Kidney (tissue), 14 donors: Measurements from ENCODE around the gene TXNDC17. TPM values are rescaled to one million over a fixed set of nuclear protein-coding genes. Genes with fewer than 3 reads are reported as not detected.
A peak's percentile ranks its signal among the peaks of the same experiment; 100 is the strongest.

Experiments
- DNase-seq, 5 donors: peaks; one replicate each; pipeline ENCODE4 v3.0.0-alpha.2; 2013 to 2020
- FAIRE-seq: peaks from 2 replicates; lab custom pipeline; 2012; peaks lifted over from hg19 to GRCh38; lab: Jason Lieb, UNC
- H3K27ac ChIP-seq, 2 donors: one replicate each; pipeline ENCODE4 v1.7.0; 2013; ENCODE audit warnings: low read depth in 2 of 2, low read length in 2 of 2, inconsistent platforms in 1 of 2
- H3K27me3 ChIP-seq: one replicate; pipeline ENCODE4 v1.7.1; 2013; ENCODE audit warnings: low read length, inconsistent platforms; ENCODE audit not compliant: control insufficient read depth, insufficient read depth
- H3K36me3 ChIP-seq, 3 donors: one replicate each; pipeline versions ENCODE4 v1.7.0 to v1.7.1; 2013; ENCODE audit warnings: low read length in 3 of 3, control low read depth in 1 of 3, inconsistent platforms in 1 of 3; ENCODE audit not compliant: insufficient read depth in 3 of 3, control insufficient read depth in 2 of 3
- H3K4me1 ChIP-seq, 3 donors: one replicate each; pipeline versions ENCODE4 v1.7.0 to v1.7.1; 2013; ENCODE audit warnings: low read length in 3 of 3, inconsistent platforms in 1 of 3, low read depth in 1 of 3; ENCODE audit not compliant: control insufficient read depth in 2 of 3, insufficient read depth in 2 of 3
- H3K4me3 ChIP-seq, 3 donors: one replicate each; pipeline versions ENCODE4 v1.7.0 to v1.8.1; 2013; ENCODE audit warnings: low read length in 3 of 3, control low read depth in 1 of 3, inconsistent platforms in 1 of 3
- H3K9ac ChIP-seq, 3 donors: one replicate each; pipeline versions ENCODE4 v1.7.0 to v1.7.1; 2013; ENCODE audit warnings: low read length in 3 of 3, control low read depth in 1 of 3, inconsistent platforms in 1 of 3
- H3K9me3 ChIP-seq, 3 donors: one replicate each; pipeline versions ENCODE4 v1.7.0 to v1.7.1; 2013; ENCODE audit warnings: low read length in 3 of 3, control low read depth in 1 of 3, inconsistent platforms in 1 of 3; ENCODE audit not compliant: control insufficient read depth in 2 of 3, insufficient read depth in 1 of 3
- intact Hi-C: fragments of 100-400 bp; cut with DNase I; formaldehyde crosslinking; loops from one replicate; pipeline ENCODE4 v1.11.1; 2022
- polyA plus RNA-seq: library from polyadenylated mRNA; stranded (reverse); fragments of 350-450 nt; fragmentation: Illumina TruSeq; extraction: RNeasy Lipid Tissue Mini Kit (QIAGEN cat#74804); gene quantifications from one replicate; pipeline ENCODE4 v1.2.3, GENCODE V29; 2014; ENCODE audit warnings: low read depth, low replicate concordance; ENCODE audit not compliant: insufficient read depth
- total RNA-seq: library from RNA; stranded (reverse); fragmentation: NEBNext Ultra II Directional; extraction: Animal tissue kit (Norgen Biotek cat#: 25700); gene quantifications from one replicate; pipeline ENCODE4 v1.2.1, GENCODE V29; 2021
- TF ChIP-seq, protein P1 (sequence below): IDR thresholded peaks from 3 replicates; pipeline ENCODE4 v1.5.1; 2012; ENCODE audit warnings: mild to moderate bottlenecking, moderate library complexity, borderline replicate concordance; ENCODE audit not compliant: insufficient read depth; ENCODE audit errors: extremely low read depth
- donor health status: control.
- donor health status: control.
- donor health status: control.
- donor health status: control.
- donor health status: control.
- donor health status: DM: yes; HTN: yes; CAD: no.
- donor health status: Normal renal cell carcinoma (clear cell type).

The TXNDC17 gene
- total and polyA plus RNA-seq, 2 donors from 2014 or later: 56.7 to 394 TPM

DNA sequence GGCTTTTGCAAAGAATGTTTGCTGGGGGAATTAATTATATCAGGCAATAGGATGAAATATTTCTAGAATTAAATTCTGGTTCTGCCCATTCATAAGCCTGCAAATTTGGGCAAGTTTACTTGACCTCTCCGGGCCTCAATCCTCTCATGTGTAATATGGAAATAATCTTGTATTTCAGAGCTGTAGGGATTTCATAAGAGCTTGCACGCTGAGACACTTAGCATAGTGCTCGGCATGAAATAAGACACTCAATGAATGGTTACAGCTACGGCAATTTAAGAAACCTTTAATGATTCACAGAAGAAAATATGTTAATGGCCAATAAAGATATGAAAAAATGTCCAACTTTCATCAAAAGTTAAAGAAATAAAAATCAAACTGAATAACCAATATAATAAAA is 43.9 kb upstream of the TXNDC17 start:
- H3K4me3 ChIP-seq: no peak overlapping the region
- DNase-seq (no peak), FAIRE-seq (no peak)
- TF ChIP-seq, protein P1, sequence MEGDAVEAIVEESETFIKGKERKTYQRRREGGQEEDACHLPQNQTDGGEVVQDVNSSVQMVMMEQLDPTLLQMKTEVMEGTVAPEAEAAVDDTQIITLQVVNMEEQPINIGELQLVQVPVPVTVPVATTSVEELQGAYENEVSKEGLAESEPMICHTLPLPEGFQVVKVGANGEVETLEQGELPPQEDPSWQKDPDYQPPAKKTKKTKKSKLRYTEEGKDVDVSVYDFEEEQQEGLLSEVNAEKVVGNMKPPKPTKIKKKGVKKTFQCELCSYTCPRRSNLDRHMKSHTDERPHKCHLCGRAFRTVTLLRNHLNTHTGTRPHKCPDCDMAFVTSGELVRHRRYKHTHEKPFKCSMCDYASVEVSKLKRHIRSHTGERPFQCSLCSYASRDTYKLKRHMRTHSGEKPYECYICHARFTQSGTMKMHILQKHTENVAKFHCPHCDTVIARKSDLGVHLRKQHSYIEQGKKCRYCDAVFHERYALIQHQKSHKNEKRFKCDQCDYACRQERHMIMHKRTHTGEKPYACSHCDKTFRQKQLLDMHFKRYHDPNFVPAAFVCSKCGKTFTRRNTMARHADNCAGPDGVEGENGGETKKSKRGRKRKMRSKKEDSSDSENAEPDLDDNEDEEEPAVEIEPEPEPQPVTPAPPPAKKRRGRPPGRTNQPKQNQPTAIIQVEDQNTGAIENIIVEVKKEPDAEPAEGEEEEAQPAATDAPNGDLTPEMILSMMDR: no peak
- H3K36me3 ChIP-seq: peaks cover 2 to 15% (median 12%) of the 10 kb centered on the region in 3 donors
- H3K9me3 ChIP-seq: no peaks in the 10 kb centered on the region
- no peaks in the 10 kb centered on the region for H3K27me3 ChIP-seq
- intact Hi-C loops: no loop called here
- peaks cover 0 to 7% (median 0%) of the 10 kb centered on the region in 3 donors for H3K4me1 ChIP-seq
- H3K27ac ChIP-seq: no peak overlapping the region
- no peak overlapping the region for H3K9ac ChIP-seq

DNA sequence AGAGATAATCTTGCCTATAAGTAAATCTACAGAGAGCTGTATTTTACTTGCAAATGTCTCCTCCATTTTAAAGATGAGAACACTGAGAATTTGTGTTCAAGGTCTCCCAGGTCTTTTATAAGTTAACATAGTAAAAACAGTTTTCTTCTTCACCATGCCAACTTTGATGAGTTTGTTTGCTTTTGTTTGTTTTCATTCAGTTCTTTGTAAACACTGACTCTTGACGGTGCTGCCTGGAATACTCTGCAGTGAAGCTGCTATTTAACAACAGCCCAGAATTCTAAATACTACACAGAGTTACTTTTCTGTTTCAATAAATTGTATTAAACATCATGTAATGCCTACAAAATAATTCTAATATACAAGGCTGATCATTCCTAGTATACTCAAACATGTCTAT is 43.1 kb upstream of the TXNDC17 start:
- Histone ChIP-seq H3K4me3 (no peak overlapping the region), H3K27me3 (no peaks in the 10 kb centered on the region), H3K27ac (no peak overlapping the region), H3K9ac (no peak overlapping the region), H3K4me1 (peaks cover 0 to 7% (median 0%) of the 10 kb centered on the region in 3 donors), H3K36me3 (peaks cover 2 to 18% (median 12%) of the 10 kb centered on the region in 3 donors), H3K9me3 (no peaks in the 10 kb centered on the region)
- TF ChIP-seq, protein P1: no peak
- DNase-seq (no peak), FAIRE-seq (no peak)
- intact Hi-C loops: no loop called here

DNA sequence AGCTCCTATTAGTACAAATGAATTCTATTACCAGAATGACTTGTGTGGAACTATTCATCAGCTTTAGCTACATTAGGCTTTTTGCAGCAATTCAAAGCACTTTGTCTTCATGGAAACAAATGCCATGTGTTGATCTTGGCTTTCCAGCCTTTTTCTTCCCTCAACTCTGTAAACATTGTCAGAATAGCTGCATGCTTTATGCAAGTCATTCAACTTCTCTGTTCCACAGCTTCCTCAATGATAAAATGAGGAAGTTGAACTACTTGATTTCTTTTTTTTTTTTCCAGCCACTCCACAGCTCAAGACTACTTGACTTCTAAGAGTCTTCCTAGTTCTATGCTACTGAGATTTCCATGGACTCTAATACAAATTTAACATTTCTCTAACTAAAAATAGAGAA is 41.5 kb upstream of the TXNDC17 start:
- intact Hi-C loops: no loop called here
- no peaks in the 10 kb centered on the region for H3K9me3 ChIP-seq
- peaks cover 4 to 17% (median 12%) of the 10 kb centered on the region in 3 donors for H3K36me3 ChIP-seq
- no peak overlapping the region for H3K9ac ChIP-seq
- no peaks in the 10 kb centered on the region for H3K27me3 ChIP-seq
- FAIRE-seq (no peak), DNase-seq (peak in 1 of 5 donors; percentile 29)
- H3K4me3 ChIP-seq: no peak overlapping the region
- TF ChIP-seq, protein P1: no peak
- no peak overlapping the region for H3K27ac ChIP-seq
- peaks cover 0 to 7% (median 0%) of the 10 kb centered on the region in 3 donors for H3K4me1 ChIP-seq

DNA sequence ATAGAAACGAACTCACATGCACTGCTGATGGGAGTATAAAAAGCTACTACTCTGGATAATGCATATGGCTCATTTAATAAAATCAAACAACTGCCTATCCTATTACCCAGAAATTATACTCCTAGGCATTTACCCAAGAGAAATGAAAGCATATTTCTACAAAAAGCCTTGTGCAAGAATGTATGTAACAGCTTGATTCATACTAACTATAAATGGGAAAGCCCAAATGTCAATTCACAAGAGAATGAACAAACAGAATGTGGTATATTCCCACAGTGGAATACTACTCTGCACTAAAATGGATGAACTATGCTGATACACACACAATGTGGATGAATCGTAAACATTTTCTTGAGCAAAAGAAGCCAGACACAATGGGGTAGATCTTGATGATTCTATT is 38.7 kb upstream of the TXNDC17 start:
- TF ChIP-seq, protein P1: no peak
- peaks cover 5 to 24% (median 20%) of the 10 kb centered on the region in 3 donors for H3K36me3 ChIP-seq
- DNase-seq (no peak), FAIRE-seq (no peak)
- no peak overlapping the region for H3K27ac ChIP-seq
- no peaks in the 10 kb centered on the region for H3K9me3 ChIP-seq
- intact Hi-C loops: no loop called here
- H3K27me3 ChIP-seq: no peaks in the 10 kb centered on the region
- H3K4me1 ChIP-seq: peaks cover 0 to 7% (median 0%) of the 10 kb centered on the region in 3 donors
- H3K9ac ChIP-seq: no peak overlapping the region
- H3K4me3 ChIP-seq: no peak overlapping the region
